Glomerular visceral epithelial cell (primary cell): ENCODE results near the gene AZGP1.
"Not testable (repeated sequence)": the region's sequence is repeated elsewhere in the genome, so short reads cannot be mapped to it uniquely, and the experiment has no call there.

Source experiments
- DNase-seq: peaks from one replicate; pipeline ENCODE4 v3.0.0-alpha.2; 2016; ENCODE audit errors: extremely low spot score

The AZGP1 gene

DNA sequence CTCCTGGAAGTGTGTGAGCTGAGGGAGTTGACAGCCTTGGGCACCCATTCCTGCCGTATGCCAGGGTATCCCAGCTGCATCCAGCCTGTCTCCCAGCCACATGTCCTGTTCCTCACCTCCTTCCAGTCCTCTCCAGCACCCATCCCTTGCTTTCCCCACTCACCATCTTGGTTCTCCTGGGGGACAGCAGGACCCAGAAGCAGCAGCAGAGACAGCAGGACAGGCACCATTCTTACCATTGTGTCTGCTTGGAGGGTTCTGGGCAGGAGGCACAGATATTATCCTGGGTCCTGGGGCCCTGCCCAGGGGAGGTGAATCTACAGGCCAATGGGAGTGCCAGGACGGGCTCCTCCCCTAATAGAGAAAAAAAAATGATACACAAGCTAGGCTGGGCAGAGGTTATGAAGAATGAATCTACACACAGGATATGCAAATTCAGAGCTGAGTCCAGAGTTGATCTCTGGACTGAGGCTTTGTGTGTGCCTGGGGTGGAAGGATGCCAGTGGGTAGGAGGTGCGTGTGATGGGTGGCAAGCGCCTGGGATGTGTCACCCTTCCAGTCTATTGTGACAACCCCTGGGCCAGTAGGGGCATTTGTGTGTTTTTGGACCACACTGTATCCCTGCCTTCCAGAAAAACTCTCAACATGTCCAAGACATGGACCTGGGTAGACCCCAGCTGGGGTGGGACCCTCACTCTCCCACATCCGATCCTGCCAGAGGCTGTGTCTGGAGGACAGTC lies at the start of gene AZGP1:
Gene AZGP1 (minus strand): TSS at position 250 of the 740 bp plus-strand sequence. CDS start 11 bp downstream, at position 239.
- peak; percentile 6 for DNase-seq

DNA sequence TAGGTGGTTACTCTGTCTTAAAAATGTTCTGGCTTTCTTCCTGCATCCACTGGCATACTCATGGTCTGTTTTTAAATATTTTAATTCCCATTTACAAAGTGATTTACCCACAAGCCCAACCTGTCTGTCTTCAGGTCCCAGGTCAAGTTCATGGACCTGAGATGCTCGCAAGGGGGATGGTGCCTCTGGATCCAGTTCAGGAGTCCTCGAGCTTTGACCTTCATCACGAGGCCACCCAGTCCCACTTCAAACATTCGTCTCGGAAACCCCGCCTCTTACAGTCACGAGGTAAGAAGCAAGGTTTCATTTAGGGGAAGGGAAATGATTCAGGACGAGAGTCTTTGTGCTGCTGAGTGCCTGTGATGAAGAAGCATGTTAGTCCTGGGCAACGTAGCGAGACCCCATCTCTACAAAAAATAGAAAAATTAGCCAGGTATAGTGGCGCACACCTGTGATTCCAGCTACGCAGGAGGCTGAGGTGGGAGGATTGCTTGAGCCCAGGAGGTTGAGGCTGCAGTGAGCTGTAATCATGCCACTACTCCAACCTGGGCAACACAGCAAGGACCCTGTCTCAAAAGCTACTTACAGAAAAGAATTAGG lies 48.3 kb upstream of the AZGP1 start:
- DNase-seq: no peak

GRCh38 chr7:100023526-100023925 lies 47.7 kb upstream of the AZGP1 start:
- no peak for DNase-seq

DNA sequence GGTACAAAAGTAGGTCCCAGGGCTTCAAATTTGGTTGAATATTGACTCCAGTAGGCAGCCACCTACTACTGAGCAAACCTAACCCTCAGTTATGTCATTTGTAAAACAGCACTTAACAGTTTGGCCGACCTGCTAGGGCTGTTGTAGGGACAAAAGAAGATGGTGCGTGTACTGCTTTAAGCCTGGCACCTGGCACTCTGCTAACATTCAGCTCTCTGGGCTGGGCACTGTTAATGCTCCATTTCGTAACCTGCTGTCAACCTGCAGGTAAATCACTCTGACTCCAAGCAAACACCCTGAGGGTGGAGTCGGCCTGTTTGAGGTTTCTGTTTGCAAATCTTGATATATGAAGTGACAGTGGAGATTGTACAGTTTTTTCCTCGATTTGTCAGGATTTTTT lies 46.8 kb upstream of the AZGP1 start:
- no peak for DNase-seq

DNA sequence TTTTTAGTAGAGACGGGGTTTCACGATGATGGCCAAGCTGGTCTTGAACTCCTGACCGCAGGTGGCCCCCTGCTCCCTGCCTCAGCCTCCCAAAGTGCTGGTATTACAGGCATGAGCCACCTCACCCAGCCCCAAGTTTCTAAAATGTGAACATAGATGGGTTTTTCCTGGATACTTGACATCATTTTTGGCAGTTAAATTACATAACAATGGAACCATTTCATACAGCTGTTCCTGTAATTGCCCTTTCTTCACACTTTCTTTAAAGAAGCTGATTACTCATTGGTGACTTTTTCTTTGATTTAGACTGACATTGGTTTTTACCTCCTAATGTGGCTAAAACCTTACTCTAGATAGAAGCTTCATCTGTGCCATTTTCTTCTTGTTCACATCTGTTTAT lies 45.5 kb upstream of the AZGP1 start:
- no peak for DNase-seq

- DNase-seq: no peak
Observed at GRCh38 chr7:100019908-100020307, 44.1 kb upstream of the AZGP1 start.

DNA sequence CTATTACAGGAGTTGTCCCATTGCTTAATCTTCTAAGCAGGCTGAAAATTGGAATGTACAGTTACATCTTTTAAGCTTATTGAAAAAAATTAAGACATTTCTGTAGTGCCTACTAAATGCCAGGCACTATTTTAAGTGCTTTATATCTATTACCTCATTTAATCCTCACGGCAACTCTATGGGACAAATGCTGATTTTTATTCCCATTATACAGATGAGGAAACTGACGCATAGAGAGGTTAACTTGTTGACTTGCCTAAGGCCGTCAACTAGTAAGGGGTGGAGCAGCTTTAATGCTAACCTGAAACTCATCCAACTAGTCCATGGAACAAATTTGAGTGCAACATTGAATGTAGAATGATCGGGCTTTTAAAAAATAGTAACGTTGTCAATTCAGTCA lies 42.0 kb upstream of the AZGP1 start:
- DNase-seq: no peak

GRCh38 chr7:100017300-100017699 lies 41.5 kb upstream of the AZGP1 start:
- DNase-seq: no peak

DNA sequence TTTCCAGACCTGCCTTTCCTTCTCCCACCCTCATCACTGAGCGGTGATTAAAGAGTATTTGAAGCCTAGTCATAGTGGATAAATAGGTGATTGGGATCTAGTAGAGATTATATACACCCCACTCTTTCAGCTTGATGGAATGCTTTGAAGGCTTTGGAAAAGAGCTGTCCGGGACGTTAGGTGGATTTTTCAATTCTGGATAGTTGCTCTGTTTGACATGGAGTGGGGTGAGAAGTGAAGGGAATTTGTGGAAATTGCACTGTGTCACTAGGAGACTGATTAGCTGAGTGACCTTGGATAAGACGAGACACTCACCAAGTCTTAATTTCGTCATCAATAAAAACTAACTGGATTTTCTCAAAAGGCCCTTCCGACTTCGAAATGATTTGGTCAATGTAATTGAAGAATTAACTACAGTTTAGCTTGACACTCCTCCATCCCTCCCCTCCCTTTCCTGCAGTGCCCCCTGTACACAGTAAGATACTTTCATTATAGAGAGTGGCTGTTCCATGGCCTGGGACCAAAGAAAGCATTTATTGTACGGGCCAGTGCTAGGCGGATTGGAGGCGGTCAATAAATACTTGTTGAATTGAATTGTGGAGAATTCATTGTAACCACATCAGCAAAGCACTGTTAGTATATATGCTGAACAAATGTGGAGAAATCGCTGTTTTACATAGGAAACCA lies 40.5 kb upstream of the AZGP1 start:
- no peak for DNase-seq

GRCh38 chr7:100015232-100016214 lies 39.7 kb upstream of the AZGP1 start, which contains the start of gene ZKSCAN1:
Gene ZKSCAN1 (plus strand): TSS chr7:100015596. CDS start chr7:100023507, 7,911 bp downstream.
- DNase-seq: peak; percentile 90

GRCh38 chr7:100013328-100013676 lies 37.5 kb upstream of the AZGP1 start:
- DNase-seq: no peak

DNA sequence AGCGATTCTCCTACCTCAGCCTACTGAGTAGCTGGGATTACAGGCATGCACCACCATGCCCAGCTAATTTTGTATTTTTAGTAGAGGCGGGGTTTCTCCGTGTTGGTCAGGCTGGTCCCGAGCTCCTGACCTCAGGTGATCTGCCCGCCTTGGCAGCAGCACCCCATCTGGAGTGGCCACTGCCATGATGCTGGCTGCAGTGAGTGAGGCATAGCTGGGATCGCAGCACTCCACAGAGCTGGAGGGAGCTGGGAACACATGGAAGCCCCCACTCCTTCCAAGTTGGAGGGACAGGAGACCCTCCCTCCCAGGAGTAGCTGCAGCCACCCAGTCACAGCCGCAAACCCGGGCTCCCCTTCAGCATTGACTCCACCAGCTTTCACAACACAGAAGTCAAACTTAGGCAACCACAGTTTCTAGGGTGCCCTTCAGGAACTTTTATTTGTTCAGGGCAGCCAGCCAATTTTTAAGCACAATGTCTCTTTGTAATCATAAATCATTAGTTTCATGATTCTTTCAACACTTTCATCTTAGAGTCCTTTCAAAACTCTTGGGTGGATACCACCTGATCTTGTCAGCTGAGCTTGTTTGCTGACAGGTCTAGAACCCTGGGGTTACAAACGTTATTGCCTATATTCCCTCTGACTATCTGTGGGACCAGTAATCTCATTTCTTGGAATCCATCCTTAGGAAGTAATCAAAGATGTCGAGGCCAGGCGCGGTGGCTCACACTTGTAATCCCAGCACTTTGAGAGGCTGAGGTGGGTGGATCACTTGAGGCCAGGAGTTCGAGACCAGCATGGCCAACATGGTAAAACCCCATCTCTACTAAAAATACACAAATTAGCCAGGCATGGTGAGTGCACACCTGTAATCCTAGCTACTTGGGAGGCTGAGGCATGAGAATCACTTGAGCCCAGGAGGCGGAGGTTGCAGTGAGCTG lies 36.8 kb upstream of the AZGP1 start:
- not testable (repeated sequence) for DNase-seq

GRCh38 chr7:100011516-100011915 lies 35.7 kb upstream of the AZGP1 start:
- DNase-seq: no peak

- DNase-seq: no peak
Observed at GRCh38 chr7:100010901-100011300, 35.1 kb upstream of the AZGP1 start.

DNA sequence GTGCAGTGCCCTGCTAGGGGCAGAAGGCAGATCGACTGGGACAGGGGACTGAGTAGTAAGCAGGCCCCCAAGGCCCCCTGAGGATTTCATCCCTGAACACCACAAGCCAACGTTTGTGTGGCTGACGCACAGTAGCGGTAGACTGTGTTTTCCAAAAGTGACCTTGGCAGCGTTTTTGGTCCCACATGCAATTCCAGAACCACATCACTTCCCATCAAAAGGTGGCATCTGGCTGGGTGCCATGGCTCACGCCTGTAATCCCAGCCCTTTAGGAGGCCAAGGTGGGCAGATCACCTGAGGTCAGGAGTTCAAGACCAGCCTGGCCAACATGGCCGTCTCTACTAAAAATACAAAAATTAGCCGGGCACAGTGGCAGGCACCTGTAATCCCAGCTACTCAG lies 34.1 kb upstream of the AZGP1 start:
- DNase-seq: not testable (repeated sequence)

DNA sequence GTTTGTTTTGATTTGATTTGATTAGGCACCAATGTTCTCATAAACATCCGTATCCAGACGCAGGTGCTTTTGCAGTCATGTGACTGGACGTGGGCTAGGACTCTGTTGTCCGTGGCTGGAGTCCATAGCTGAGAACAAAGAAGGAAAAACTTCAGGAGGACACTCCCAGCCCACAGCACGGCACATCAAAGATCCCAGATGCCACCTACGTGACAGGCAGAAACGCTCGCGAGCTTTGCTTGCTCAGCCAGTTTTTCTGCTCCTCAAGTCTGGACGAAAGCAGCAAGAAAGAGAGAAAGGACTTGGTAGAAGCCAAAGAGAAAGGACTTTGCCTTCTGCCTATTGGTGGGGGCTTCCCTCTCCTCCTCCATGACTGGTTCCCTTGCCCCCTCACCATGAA lies 32.7 kb upstream of the AZGP1 start:
- DNase-seq: no peak

- no peak for DNase-seq
Observed at GRCh38 chr7:100007887-100008286, 32.1 kb upstream of the AZGP1 start.

- DNase-seq: no peak
Observed at GRCh38 chr7:100003711-100004661, 28.2 kb upstream of the AZGP1 start.

DNA sequence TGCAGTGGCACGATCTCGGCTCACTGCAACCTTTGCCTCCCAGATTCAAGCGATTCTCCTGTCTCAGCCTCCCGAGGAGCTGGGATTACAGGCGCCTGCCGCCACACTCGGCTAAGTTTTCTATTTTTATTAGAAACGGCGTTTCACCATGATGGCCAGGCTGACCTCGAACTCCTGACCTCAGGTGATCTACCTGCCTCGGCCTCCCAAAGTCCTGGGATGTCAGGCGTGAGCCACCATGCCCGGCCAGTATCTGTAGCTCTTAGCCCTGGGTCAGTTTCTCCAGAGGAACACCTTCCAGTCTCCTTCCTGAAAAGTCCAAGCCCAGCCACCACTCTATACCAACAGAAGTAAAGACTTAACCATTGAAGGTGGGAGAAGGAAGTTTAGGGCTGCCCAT lies 24.4 kb upstream of the AZGP1 start:
- DNase-seq: no peak
